GM12878 (cell line): Measurements from ENCODE around the gene SIT1. TPM values are rescaled to one million over a fixed set of nuclear protein-coding genes. Genes with fewer than 3 reads are reported as not detected.

Experiments
- ASH2L ChIP-seq: fragments of 300-600, 200-600 bp; sonication (generic); IDR thresholded peaks from 2 replicates; pipeline ENCODE4 v1.6.1; 2017; ENCODE audit warnings: low read depth, mild to moderate bottlenecking, borderline replicate concordance
- BMI1 ChIP-seq: fragments of 450-650 bp; IDR thresholded peaks from 2 replicates; pipeline ENCODE4 v1.6.1; 2016; ENCODE audit warnings: mild to moderate bottlenecking, moderate library complexity, borderline replicate concordance
- CEBPZ ChIP-seq: fragments of 150-350 bp; IDR thresholded peaks from 2 replicates; pipeline ENCODE4 v1.6.1; 2016; ENCODE audit warnings: low read depth, low read length
- EED ChIP-seq: sonication (generic); IDR thresholded peaks from 2 replicates; pipeline ENCODE4 v1.6.1; 2016; ENCODE audit warnings: antibody characterized with exemption, low read depth
- HDAC2 ChIP-seq: fragments of 200-600 bp; sonication (generic); IDR thresholded peaks from 2 replicates; pipeline ENCODE4 v1.6.1; 2017
- MEF2A ChIP-seq: IDR thresholded peaks from 2 replicates; pipeline ENCODE4 v1.6.1; 2011; ENCODE audit warnings: low read depth, mild to moderate bottlenecking, low read length, moderate library complexity; ENCODE audit not compliant: insufficient read depth
- MEF2B ChIP-seq: fragments of 450-650 bp; IDR thresholded peaks from 2 replicates; pipeline ENCODE4 v1.6.1; 2018; ENCODE audit warnings: mild to moderate bottlenecking, moderate library complexity; ENCODE audit not compliant: partially characterized antibody, poor library complexity, severe bottlenecking
- NFXL1 ChIP-seq: fragments of 450-650 bp; IDR thresholded peaks from 2 replicates; pipeline ENCODE4 v1.6.1; 2017; ENCODE audit warnings: antibody characterized with exemption, mild to moderate bottlenecking, borderline replicate concordance
- PKNOX1 ChIP-seq: fragments of 450-650 bp; IDR thresholded peaks from 2 replicates; pipeline ENCODE4 v1.6.1; 2016; ENCODE audit warnings: mild to moderate bottlenecking
- POLR2A ChIP-seq: IDR thresholded peaks from 2 replicates; pipeline ENCODE4 v1.6.1; 2011; ENCODE audit warnings: low read depth, mild to moderate bottlenecking, low read length
- SMAD5 ChIP-seq: IDR thresholded peaks from 2 replicates; pipeline ENCODE4 v1.6.1; 2016; ENCODE audit warnings: antibody characterized with exemption, low read depth
- YY1 ChIP-seq: IDR thresholded peaks from 2 replicates; pipeline ENCODE4 v1.6.1; 2011; ENCODE audit warnings: low read depth, mild to moderate bottlenecking, low read length
- polyA plus RNA-seq, 11 experiments: library from polyadenylated mRNA; depleted of rRNA in 4 of 11; unstranded in 6 of 11; stranded (reverse) in 5 of 11; fragments of >200 nt; fragmentation: Nextera tagmentation in 4 of 11; fragmentation: Illumina TruSeq in 1 of 11; extraction: Ambion mirVana in 4 of 11; extraction: Trizol in 1 of 11; gene quantifications; 1 replicate in 1 of 11; 2 replicates in 10 of 11; pipeline versions ENCODE4 v1.2.1 to v1.2.3, GENCODE V29; 2011 to 2016; ENCODE audit warnings: inconsistent platforms in 2 of 11, missing spikeins in 2 of 11, low read depth in 1 of 11
- total RNA-seq, 4 experiments: library from RNA; depleted of rRNA in 3 of 4; stranded (reverse); fragments of >200 nt in 3 of 4; fragmentation: Illumina TruSeq in 1 of 4; extraction: Trizol in 1 of 4; gene quantifications; 2 replicates each; pipeline versions ENCODE4 v1.2.1 to v1.2.3, GENCODE V29; 2013 to 2021
- TF ChIP-seq, protein P1 (sequence below): fragments of 450-650 bp; IDR thresholded peaks from 2 replicates; pipeline ENCODE4 v1.6.1; 2018; ENCODE audit warnings: mild to moderate bottlenecking, low read depth, moderate library complexity; ENCODE audit not compliant: partially characterized antibody
- TF ChIP-seq, protein P2 (sequence below): IDR thresholded peaks from 2 replicates; pipeline ENCODE4 v1.6.1; 2012; ENCODE audit warnings: low read depth, low read length, improper control_type of control experiment
- TF ChIP-seq, protein P3 (sequence below): IDR thresholded peaks from 2 replicates; pipeline ENCODE4 v1.6.1; 2012; ENCODE audit warnings: improper control_type of control experiment, low read depth, low read length; ENCODE audit not compliant: insufficient replicate concordance
- TF ChIP-seq, protein P4 (sequence below): IDR thresholded peaks from 2 replicates; pipeline ENCODE4 v1.6.1; 2011; ENCODE audit warnings: mild to moderate bottlenecking, low read depth, low read length, moderate library complexity; ENCODE audit not compliant: insufficient replicate concordance

The SIT1 gene
- total and polyA plus RNA-seq, 10 of the 15 experiments (the other 5 are each of a cell fraction or from before 2014, with no cell fraction given): 0.97 to 137 (median 59.7) TPM

GRCh38 chr9:35619800-35620158 lies 31.0 kb downstream of the SIT1 start (continued):
- TF ChIP-seq SMAD5: no peak
- TF ChIP-seq CEBPZ: no peak
- TF ChIP-seq ASH2L: no peak
- no peak for TF ChIP-seq NFXL1
- peak; percentile 27; the same call in 1 of the 2 replicates for TF ChIP-seq EED
- TF ChIP-seq YY1: no peak
- TF ChIP-seq, protein P1, sequence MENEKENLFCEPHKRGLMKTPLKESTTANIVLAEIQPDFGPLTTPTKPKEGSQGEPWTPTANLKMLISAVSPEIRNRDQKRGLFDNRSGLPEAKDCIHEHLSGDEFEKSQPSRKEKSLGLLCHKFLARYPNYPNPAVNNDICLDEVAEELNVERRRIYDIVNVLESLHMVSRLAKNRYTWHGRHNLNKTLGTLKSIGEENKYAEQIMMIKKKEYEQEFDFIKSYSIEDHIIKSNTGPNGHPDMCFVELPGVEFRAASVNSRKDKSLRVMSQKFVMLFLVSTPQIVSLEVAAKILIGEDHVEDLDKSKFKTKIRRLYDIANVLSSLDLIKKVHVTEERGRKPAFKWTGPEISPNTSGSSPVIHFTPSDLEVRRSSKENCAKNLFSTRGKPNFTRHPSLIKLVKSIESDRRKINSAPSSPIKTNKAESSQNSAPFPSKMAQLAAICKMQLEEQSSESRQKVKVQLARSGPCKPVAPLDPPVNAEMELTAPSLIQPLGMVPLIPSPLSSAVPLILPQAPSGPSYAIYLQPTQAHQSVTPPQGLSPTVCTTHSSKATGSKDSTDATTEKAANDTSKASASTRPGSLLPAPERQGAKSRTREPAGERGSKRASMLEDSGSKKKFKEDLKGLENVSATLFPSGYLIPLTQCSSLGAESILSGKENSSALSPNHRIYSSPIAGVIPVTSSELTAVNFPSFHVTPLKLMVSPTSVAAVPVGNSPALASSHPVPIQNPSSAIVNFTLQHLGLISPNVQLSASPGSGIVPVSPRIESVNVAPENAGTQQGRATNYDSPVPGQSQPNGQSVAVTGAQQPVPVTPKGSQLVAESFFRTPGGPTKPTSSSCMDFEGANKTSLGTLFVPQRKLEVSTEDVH: no peak
- no peak for TF ChIP-seq BMI1
- TF ChIP-seq, protein P2, sequence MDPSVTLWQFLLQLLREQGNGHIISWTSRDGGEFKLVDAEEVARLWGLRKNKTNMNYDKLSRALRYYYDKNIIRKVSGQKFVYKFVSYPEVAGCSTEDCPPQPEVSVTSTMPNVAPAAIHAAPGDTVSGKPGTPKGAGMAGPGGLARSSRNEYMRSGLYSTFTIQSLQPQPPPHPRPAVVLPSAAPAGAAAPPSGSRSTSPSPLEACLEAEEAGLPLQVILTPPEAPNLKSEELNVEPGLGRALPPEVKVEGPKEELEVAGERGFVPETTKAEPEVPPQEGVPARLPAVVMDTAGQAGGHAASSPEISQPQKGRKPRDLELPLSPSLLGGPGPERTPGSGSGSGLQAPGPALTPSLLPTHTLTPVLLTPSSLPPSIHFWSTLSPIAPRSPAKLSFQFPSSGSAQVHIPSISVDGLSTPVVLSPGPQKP: no peak
- TF ChIP-seq, protein P3, sequence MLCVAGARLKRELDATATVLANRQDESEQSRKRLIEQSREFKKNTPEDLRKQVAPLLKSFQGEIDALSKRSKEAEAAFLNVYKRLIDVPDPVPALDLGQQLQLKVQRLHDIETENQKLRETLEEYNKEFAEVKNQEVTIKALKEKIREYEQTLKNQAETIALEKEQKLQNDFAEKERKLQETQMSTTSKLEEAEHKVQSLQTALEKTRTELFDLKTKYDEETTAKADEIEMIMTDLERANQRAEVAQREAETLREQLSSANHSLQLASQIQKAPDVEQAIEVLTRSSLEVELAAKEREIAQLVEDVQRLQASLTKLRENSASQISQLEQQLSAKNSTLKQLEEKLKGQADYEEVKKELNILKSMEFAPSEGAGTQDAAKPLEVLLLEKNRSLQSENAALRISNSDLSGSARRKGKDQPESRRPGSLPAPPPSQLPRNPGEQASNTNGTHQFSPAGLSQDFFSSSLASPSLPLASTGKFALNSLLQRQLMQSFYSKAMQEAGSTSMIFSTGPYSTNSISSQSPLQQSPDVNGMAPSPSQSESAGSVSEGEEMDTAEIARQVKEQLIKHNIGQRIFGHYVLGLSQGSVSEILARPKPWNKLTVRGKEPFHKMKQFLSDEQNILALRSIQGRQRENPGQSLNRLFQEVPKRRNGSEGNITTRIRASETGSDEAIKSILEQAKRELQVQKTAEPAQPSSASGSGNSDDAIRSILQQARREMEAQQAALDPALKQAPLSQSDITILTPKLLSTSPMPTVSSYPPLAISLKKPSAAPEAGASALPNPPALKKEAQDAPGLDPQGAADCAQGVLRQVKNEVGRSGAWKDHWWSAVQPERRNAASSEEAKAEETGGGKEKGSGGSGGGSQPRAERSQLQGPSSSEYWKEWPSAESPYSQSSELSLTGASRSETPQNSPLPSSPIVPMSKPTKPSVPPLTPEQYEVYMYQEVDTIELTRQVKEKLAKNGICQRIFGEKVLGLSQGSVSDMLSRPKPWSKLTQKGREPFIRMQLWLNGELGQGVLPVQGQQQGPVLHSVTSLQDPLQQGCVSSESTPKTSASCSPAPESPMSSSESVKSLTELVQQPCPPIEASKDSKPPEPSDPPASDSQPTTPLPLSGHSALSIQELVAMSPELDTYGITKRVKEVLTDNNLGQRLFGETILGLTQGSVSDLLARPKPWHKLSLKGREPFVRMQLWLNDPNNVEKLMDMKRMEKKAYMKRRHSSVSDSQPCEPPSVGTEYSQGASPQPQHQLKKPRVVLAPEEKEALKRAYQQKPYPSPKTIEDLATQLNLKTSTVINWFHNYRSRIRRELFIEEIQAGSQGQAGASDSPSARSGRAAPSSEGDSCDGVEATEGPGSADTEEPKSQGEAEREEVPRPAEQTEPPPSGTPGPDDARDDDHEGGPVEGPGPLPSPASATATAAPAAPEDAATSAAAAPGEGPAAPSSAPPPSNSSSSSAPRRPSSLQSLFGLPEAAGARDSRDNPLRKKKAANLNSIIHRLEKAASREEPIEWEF: no peak
- TF ChIP-seq, protein P4, sequence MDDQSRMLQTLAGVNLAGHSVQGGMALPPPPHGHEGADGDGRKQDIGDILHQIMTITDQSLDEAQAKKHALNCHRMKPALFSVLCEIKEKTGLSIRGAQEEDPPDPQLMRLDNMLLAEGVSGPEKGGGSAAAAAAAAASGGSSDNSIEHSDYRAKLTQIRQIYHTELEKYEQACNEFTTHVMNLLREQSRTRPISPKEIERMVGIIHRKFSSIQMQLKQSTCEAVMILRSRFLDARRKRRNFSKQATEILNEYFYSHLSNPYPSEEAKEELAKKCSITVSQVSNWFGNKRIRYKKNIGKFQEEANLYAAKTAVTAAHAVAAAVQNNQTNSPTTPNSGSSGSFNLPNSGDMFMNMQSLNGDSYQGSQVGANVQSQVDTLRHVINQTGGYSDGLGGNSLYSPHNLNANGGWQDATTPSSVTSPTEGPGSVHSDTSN: no peak
- no peak for TF ChIP-seq HDAC2
- TF ChIP-seq MEF2A: 0 out of 2 replicates have a peak, but pooled peaks have one; percentile 40
- TF ChIP-seq POLR2A: no peak
- peak; percentile 86 for TF ChIP-seq MEF2B
- no peak for TF ChIP-seq PKNOX1
